Lung (tissue), 12 donors: ENCODE measurements around the gene CELA1. TPM values are rescaled to one million over a fixed set of nuclear protein-coding genes. Genes with fewer than 3 reads are reported as not detected.
"Not testable (repeated sequence)": the region's sequence is repeated elsewhere in the genome, so short reads cannot be mapped to it uniquely, and the experiment has no call there.

Source experiments
- ATAC-seq: fragments of 200-7000 bp; cut with Tn5 transposase; one replicate; pipeline ENCODE4 v1.9.1; 2020; ENCODE audit warnings: moderate number of reproducible peaks; ENCODE audit not compliant: insufficient read depth, low FRiP score
- DNase-seq, 3 donors: peaks; one replicate each; pipeline ENCODE4 v3.0.0-alpha.2; 2013 to 2017
- H3K27ac ChIP-seq, 2 donors: one replicate each; pipeline ENCODE4 v1.5.1; 2013; ENCODE audit warnings: mild to moderate bottlenecking in 2 of 2, moderate library complexity in 2 of 2, control low read depth in 1 of 2, inconsistent platforms in 1 of 2, low read depth in 1 of 2, low read length in 1 of 2
- H3K27me3 ChIP-seq, 3 donors: one replicate each; pipeline ENCODE4 v1.5.1; 2013; ENCODE audit warnings: low read length in 2 of 3; ENCODE audit not compliant: control insufficient read depth in 3 of 3, insufficient read depth in 3 of 3
- H3K36me3 ChIP-seq, 4 donors: one replicate each; pipeline ENCODE4 v1.5.1; 2013; ENCODE audit warnings: low read length in 4 of 4, mild to moderate bottlenecking in 1 of 4, moderate library complexity in 1 of 4; ENCODE audit not compliant: control insufficient read depth in 4 of 4, insufficient read depth in 4 of 4
- H3K4me1 ChIP-seq, 5 donors: one replicate each; pipeline ENCODE4 v1.5.1; 2013; ENCODE audit warnings: low read length in 5 of 5, mild to moderate bottlenecking in 2 of 5, moderate library complexity in 1 of 5; ENCODE audit not compliant: control insufficient read depth in 5 of 5, insufficient read depth in 5 of 5
- H3K4me3 ChIP-seq: one replicate; pipeline ENCODE4 v1.5.1; 2013; ENCODE audit warnings: mild to moderate bottlenecking, control low read depth, moderate library complexity
- H3K9ac ChIP-seq, 2 donors: one replicate each; pipeline ENCODE4 v1.5.1; 2013; ENCODE audit warnings: low read length in 2 of 2, control low read depth in 1 of 2; ENCODE audit not compliant: insufficient read depth in 1 of 2
- H3K9me3 ChIP-seq, 4 donors: one replicate each; pipeline ENCODE4 v1.5.1; 2013; ENCODE audit warnings: low read length in 3 of 4, mild to moderate bottlenecking in 1 of 4, moderate library complexity in 1 of 4; ENCODE audit not compliant: control insufficient read depth in 4 of 4, insufficient read depth in 3 of 4
- CTCF ChIP-seq: IDR thresholded peaks from 2 replicates; pipeline ENCODE4 v1.5.1; 2012; ENCODE audit warnings: mild to moderate bottlenecking; ENCODE audit errors: control extremely low read depth, extremely low read depth
- WGBS, 2 donors: extraction: QIAGEN DNeasy Blood & Tissue Kit; methylation state at CpG; one replicate each; pipeline ENCODE4 v1.1.7; 2013; 5-methylcytosine and 5-hydroxymethylcytosine counted together
- polyA plus RNA-seq, 2 donors: library from polyadenylated mRNA; stranded (reverse); fragments of 200-250 nt; gene quantifications; one replicate each; pipeline ENCODE4 v1.2.1, GENCODE V29; 2013
- total RNA-seq, 2 donors: library from RNA; depleted of rRNA in 1 of 2; stranded (reverse); fragments of >200 nt in 1 of 2; gene quantifications; one replicate each; pipeline ENCODE4 v1.2.1, GENCODE V29; 2014 to 2021
- donor health status: control.
- donor health status: control.
- donor health status: Bipolar disorder and iron deficiency.
- donor health status: healthy.
- donor health status: DM: yes; HTN: yes; CAD: no.

The CELA1 gene
- total and polyA plus RNA-seq, 4 donors: 0.05 TPM; not detected in 3

GRCh38 chr12:51307655-51308593 is 38.6 kb downstream of the CELA1 start:
- Histone ChIP-seq H3K27me3 (no peaks in the 10 kb centered on the region), H3K9me3 (no peaks in the 10 kb centered on the region), H3K27ac (no peak overlapping the region), H3K4me1 (no peaks in the 10 kb centered on the region), H3K4me3 (no peak overlapping the region), H3K36me3 (no peaks in the 10 kb centered on the region), H3K9ac (no peak overlapping the region)
- no peak for TF ChIP-seq CTCF
- 60 to 66% methylated on average over 6 of the region's 6 CpGs for WGBS, 2 donors
- DNase-seq (peak in 1 of 3 donors; percentile 12), ATAC-seq (peak; percentile 87)

- H3K27me3 ChIP-seq: no peaks in the 10 kb centered on the region
- no peaks in the 10 kb centered on the region for H3K9me3 ChIP-seq
- H3K4me3 ChIP-seq: no peak overlapping the region
- WGBS, 2 donors: 54 to 84% methylated on average over 5 of the region's 5 CpGs
- H3K36me3 ChIP-seq: no peaks in the 10 kb centered on the region
- ATAC-seq (no peak), DNase-seq (no peak)
- H3K4me1 ChIP-seq: no peaks in the 10 kb centered on the region
- H3K9ac ChIP-seq: no peak overlapping the region
- TF ChIP-seq CTCF: no peak
- no peak overlapping the region for H3K27ac ChIP-seq
Observed at GRCh38 chr12:51306507-51306906, 40.0 kb downstream of the CELA1 start.

GRCh38 chr12:51300768-51301167 is 45.7 kb downstream of the CELA1 start:
- H3K36me3 ChIP-seq, H3K9me3 ChIP-seq, H3K27me3 ChIP-seq, H3K4me1 ChIP-seq, ATAC-seq, H3K9ac ChIP-seq, DNase-seq, H3K27ac ChIP-seq, H3K4me3 ChIP-seq: not testable (repeated sequence)
- WGBS, 2 donors: 90 to 93% methylated on average over 10 of the region's 10 CpGs

- 87 to 92% methylated on average over 5 of the region's 5 CpGs for WGBS, 2 donors
- H3K9me3 ChIP-seq: no peaks in the 10 kb centered on the region
- no peaks in the 10 kb centered on the region for H3K4me1 ChIP-seq
- no peak for ATAC-seq
- no peaks in the 10 kb centered on the region for H3K36me3 ChIP-seq
- no peak for DNase-seq
- H3K4me3 ChIP-seq: no peak overlapping the region
- no peak overlapping the region for H3K27ac ChIP-seq
- no peak for TF ChIP-seq CTCF
- H3K9ac ChIP-seq: no peak overlapping the region
- no peaks in the 10 kb centered on the region for H3K27me3 ChIP-seq
Observed at GRCh38 chr12:51295651-51296050, 50.8 kb downstream of the CELA1 start.

GRCh38 chr12:51294097-51294496 is 52.4 kb downstream of the CELA1 start:
- H3K4me1 ChIP-seq, H3K27me3 ChIP-seq, H3K36me3 ChIP-seq, DNase-seq, H3K9me3 ChIP-seq, H3K27ac ChIP-seq, H3K9ac ChIP-seq, ATAC-seq, H3K4me3 ChIP-seq: not testable (repeated sequence)
- 86 to 87% methylated on average over 10 of the region's 10 CpGs for WGBS, 2 donors
